WTC11 (cell line): ENCODE data around the gene IL23A.

Experiments used
- ATF1 ChIP-seq: sonication (generic); formaldehyde crosslinking; IDR thresholded peaks from 2 replicates; pipeline ENCODE4 v1.8.1; 2023; ENCODE audit warnings: mild to moderate bottlenecking, moderate library complexity, missing genetic modification reagents
- ATF6 ChIP-seq: sonication (generic); formaldehyde crosslinking; IDR thresholded peaks from 2 replicates; pipeline ENCODE4 v1.8.1; 2023; ENCODE audit warnings: mild to moderate bottlenecking, missing genetic modification reagents
- CREB1 ChIP-seq: sonication (generic); formaldehyde crosslinking; IDR thresholded peaks from 2 replicates; pipeline ENCODE4 v1.8.0; 2023; ENCODE audit warnings: mild to moderate bottlenecking, missing genetic modification reagents
- CTCF ChIP-seq: fragments of 200-600 bp; IDR thresholded peaks from 2 replicates; pipeline ENCODE4 v1.8.0; 2022; ENCODE audit warnings: antibody characterized with exemption
- E2F1 ChIP-seq: sonication (generic); formaldehyde crosslinking; IDR thresholded peaks from 2 replicates; pipeline ENCODE4 v1.8.0; 2022; ENCODE audit warnings: mild to moderate bottlenecking, missing genetic modification reagents
- E2F4 ChIP-seq: sonication (generic); formaldehyde crosslinking; IDR thresholded peaks from 2 replicates; pipeline ENCODE4 v1.8.1; 2022; ENCODE audit warnings: low read depth, mild to moderate bottlenecking, moderate library complexity, missing genetic modification reagents, borderline replicate concordance
- HMGXB4 ChIP-seq: sonication (generic); formaldehyde crosslinking; IDR thresholded peaks from 2 replicates; pipeline ENCODE4 v1.8.1; 2023; ENCODE audit warnings: mild to moderate bottlenecking, moderate library complexity, missing genetic modification reagents
- SMAD3 ChIP-seq: sonication (generic); formaldehyde crosslinking; IDR thresholded peaks from 2 replicates; pipeline ENCODE4 v1.8.0; 2022; ENCODE audit warnings: missing genetic modification reagents, mild to moderate bottlenecking, borderline replicate concordance
- SMAD4 ChIP-seq: sonication (generic); formaldehyde crosslinking; IDR thresholded peaks from 2 replicates; pipeline ENCODE4 v1.8.0; 2022; ENCODE audit warnings: mild to moderate bottlenecking, missing genetic modification reagents
- SP1 ChIP-seq: sonication (generic); formaldehyde crosslinking; conservative IDR thresholded peaks from 2 replicates; pipeline ENCODE4 v1.8.1; 2022; ENCODE audit warnings: missing genetic modification reagents

- no peak for TF ChIP-seq CREB1 (CRISPR knock-in tag)
- TF ChIP-seq CTCF, result no peak
- TF ChIP-seq HMGXB4 (CRISPR knock-in tag), result no peak
- no peak for TF ChIP-seq ATF1 (CRISPR knock-in tag)
- no peak for TF ChIP-seq E2F4
- TF ChIP-seq SMAD3 (CRISPR knock-in tag), result no peak
- TF ChIP-seq E2F1 (CRISPR knock-in tag), result no peak
- no peak for TF ChIP-seq SP1 (CRISPR knock-in tag)
- TF ChIP-seq SMAD4, result no peak
- TF ChIP-seq ATF6, result no peak
Measured at GRCh38 chr12:56373515-56373914, 34.8 kb downstream of the IL23A start.
